ENCODE data around the gene SRF.
A peak's percentile ranks its signal among the peaks of the same experiment; 100 is the strongest.
"Not testable (repeated sequence)": the region's sequence is repeated elsewhere in the genome, so short reads cannot be mapped to it uniquely, and the experiment has no call there.

Gene SRF

DNA sequence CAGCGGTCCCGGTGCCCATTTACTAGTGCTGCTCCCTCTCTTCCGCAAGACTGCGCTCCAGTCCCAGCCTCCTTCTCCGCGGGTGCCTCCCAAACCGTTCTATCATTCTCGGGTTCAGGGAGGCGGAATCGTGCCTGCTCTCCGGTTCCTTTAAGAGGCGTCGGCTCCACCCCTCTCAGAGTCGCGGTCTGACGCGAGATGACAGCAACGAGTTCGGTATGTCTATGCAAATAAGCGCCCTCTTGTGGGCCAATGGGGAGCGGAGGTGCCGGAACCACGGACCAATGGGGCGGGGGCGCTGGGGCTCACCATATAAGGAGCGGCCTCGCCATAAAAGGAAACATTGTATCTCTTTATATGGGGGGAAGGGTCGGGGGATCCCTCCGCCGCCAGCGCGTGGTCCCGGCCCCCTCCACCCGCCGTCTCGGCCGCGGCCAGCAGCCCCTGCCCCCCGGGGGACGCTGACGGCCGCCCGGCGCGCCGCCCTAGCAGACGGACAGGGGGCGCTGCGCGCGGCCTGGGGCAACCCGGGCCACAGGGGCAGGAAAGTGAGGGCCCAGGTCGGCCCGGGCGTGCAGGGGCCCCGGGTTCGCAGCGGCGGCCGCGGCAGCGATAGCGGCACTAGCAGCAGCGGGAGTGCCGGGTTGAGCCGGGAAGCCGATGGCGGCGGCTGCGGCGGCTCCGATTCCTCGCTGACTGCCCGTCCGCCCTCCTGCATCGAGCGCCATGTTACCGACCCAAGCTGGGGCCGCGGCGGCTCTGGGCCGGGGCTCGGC, at the start of gene SRF:
Gene SRF (plus strand): TSS at position 339 of the 776 bp plus-strand sequence. CDS start 388 bp downstream, at position 727.
- DNase-seq: peak; percentile 96

DNA sequence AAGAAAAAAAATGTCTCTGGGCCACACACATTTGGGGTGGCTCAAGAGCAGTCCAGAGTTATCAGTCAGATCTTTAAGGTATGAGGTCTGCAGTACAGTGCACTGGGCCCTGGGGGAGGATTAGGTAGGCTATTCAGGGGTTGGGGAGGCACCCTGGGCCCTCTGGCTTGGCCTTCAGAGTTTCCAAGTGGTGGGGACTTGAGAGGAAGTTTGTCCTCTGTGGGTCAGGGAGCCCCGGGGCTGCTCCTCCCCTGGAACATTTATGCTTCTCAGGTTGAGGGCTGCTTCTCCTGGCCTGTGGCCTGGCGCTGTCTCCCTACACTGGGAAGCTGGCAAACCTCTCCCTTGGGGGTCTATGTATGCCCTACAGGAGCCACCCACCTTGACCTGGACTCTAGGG, 48.9 kb upstream of the SRF start:
- DNase-seq: no peak

GRCh38 chr6:43123461-43124314, 47.4 kb upstream of the SRF start:
- peak; percentile 85 for DNase-seq

DNA sequence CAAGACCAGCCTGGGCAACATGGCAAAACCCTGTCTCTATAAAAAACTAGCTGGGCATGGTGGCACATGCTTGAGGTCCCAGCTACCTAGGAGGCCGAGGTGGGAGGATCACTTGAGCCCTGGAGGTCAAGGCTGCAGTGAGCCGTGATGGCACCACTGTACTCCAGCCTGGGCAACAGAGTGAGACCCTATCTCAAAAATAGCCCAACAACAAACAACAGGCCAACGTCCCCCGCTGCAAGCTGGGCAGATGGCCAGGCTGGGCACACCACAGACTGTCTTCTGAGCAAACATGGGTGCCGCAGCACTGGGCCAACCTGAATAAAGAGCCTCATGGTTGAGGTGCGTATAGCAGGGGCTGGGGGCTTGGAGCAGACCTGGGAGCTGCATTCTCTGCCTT, 46.6 kb upstream of the SRF start:
- DNase-seq: no peak

GRCh38 chr6:43125119-43125518, 46.0 kb upstream of the SRF start:
- DNase-seq: no peak

DNA sequence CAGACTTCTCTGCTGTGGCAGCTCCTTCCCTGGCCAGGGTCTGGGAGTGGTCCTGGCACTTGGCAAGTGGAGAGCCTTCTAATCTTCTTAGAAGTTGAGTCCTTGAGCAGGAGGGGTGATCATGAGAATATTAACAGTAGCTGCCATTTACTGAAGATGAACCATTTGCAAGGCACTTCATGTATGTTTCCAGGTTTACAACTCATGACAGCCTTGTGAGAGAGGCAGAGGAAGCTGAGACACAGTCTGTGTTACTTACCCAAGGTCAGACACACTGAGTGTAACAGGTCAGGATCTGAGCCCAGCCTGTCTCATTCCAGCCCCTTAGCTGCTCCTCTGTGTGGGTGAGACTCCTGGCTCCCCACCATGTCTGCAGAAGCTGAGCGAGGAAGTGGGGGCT, 45.5 kb upstream of the SRF start:
- no peak for DNase-seq

- DNase-seq: no peak
Measured at GRCh38 chr6:43127180-43127579, 43.9 kb upstream of the SRF start.

DNA sequence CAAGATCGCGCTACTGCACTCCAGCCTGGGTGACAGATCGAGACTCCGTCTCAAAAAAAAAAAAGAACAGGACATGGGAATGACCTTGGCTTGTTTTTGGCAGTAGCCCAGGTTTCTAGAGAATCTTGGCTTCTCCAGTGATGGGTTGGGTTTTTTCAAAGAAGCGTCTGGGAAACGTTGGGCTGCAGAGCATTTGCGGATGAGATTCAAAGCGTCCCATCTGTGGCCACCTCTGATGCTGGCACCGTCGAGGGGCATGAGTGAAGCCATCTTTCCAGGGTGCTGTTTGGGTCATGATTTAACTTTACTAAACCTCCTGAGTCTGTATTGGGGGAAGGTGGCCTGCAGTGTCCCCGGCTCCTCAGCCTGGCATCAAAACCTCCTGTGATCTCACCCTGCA, 43.2 kb upstream of the SRF start:
- DNase-seq: no peak

DNA sequence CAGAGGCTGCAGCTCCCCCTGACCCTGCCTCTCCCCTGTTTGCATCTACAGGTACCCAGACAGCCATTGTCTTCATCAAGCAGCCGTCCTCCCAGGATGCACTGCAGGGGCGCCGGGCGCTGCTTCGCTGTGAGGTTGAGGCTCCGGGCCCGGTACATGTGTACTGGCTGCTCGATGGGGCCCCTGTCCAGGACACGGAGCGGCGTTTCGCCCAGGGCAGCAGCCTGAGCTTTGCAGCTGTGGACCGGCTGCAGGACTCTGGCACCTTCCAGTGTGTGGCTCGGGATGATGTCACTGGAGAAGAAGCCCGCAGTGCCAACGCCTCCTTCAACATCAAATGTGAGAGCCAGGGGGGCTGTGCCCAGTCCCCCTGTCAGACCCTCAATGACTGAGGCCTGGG, 42.1 kb upstream of the SRF start:
- DNase-seq: no peak

- DNase-seq: no peak
Measured at GRCh38 chr6:43129434-43130194, 41.5 kb upstream of the SRF start.

DNA sequence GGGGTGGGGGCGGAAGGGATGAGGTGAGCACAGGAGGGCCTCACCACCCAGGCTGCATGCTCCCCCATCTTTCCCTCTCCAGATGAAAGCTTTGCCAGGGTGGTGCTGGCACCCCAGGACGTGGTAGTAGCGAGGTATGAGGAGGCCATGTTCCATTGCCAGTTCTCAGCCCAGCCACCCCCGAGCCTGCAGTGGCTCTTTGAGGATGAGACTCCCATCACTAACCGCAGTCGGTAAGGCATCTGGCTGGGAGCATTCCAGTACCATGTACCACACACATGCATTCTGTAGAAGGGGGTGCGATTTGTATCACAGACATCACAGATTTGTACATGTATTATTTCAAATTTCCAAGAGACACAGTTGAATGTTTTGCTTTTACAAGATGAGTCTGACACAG, 40.6 kb upstream of the SRF start:
- DNase-seq: no peak

DNA sequence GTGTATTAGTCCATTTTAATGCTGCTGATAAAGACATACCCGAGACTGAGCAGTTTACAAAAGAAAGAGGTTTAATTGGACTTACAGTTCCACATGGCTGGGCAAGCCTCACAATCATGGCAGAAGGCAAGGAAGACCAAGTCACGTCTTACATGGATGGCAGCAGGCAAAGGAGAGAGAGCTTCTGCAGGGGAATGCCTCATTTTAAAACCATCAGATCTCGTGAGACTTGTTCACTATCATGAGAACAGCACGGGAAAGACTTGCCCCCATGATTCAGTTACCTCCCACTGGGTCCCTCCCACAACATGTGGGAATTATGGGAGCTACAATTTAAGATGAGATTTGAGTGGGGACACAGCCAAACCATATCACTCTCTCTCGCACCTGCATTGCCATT, 39.7 kb upstream of the SRF start:
- not testable (repeated sequence) for DNase-seq

DNA sequence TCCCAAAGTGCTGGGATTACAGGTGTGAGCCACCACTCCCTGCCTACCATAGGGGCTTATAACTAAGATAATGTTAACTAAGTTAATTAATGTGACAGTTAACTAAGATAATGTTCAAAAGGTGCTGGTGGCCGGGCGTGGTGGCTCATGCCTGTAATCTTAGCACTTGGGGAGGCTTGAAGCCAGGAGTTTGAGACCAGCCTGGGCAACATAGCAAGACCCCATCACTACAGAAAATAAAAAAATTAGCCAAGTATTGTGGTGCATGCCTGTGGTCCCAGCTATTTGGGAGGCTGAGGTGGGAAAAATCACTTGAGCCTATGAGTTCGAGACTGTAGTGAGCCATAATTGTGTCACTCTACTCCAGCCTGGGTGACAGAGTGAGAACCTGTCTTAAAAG, 32.8 kb upstream of the SRF start:
- DNase-seq: no peak

DNA sequence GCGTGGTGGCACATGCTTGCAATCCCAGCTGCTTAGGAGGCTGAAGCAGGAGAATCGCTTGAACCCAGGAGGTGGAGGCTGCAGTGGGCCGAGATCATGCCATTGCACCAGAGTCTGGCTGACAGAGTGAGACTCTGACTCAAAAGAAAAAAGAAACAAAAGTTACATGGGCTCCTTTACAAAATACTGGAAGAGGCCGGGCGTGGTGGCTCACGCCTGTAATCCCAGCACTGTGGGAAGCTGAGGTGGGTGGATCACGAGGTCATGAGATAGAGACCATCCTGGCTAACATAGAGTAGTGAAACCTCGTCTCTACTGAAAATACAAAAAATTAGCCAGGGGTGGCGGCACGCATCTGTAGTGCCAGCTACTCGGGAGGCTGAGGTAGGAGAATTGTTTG, 31.1 kb upstream of the SRF start:
- DNase-seq: not testable (repeated sequence)

DNA sequence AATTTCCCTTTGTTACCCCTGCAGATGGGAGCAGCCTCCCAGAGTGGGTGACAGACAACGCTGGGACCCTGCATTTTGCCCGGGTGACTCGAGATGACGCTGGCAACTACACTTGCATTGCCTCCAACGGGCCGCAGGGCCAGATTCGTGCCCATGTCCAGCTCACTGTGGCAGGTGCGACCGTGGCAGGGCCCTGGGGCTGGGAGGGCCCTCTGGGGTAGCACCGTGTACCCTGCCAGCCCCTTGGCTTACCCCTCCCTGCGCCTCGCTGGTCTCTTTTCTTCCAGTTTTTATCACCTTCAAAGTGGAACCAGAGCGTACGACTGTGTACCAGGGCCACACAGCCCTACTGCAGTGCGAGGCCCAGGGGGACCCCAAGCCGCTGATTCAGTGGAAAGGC, 29.4 kb upstream of the SRF start:
- DNase-seq: no peak

DNA sequence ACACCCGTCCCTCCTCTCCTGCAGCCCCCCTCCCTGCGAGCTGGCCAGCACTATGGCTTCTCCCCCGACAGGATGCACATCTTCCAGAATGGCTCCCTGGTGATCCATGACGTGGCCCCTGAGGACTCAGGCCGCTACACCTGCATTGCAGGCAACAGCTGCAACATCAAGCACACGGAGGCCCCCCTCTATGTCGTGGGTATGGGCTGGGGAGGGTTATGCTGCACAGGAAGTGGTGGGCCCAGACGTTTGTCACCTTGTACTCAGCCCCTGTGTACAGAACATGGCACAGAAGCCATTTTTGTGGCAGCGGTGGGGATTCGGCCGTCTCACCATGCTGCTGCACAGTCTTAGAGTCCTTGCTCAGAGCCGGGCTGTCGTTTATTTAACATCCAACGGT, 29.0 kb upstream of the SRF start:
- no peak for DNase-seq

GRCh38 chr6:43143235-43144128, 27.6 kb upstream of the SRF start:
- DNase-seq: peak; percentile 76

DNA sequence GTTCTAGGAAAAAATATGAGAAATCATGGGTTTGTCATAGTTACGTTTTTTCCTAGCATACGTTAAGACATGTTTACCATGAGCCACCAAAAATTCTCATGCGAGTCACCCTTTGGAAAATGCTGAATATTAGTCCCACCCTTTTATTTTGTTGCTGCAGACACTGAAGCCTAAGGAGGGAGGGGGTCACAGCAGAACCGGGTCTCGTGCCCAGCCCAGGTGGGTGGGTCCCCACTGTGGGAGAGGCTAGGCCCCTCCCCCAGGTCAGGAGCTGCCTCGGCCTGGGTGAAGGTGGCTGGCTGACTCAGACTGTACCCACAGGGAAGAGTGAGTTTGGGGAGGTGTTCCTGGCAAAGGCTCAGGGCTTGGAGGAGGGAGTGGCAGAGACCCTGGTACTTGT, 26.2 kb upstream of the SRF start:
- DNase-seq: no peak

DNA sequence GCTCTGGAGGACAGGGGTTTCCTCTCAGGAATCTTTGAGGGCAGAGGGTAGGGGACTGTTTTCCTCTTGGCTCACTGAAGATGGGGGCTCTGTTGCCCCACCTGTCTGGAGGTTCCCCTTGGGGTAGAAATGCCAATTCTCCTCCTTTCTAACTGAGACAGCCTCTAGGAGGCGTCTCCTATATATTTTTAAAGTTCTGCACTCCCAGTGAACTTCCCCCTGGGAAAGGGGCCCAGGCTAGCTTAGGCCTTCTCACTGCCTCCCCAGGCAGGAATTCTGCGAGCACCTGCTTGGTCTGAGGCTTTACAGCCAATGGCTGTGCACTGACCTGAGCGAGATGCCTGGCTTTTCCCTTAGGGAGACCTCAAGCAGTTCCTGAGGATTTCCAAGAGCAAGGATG, 24.8 kb upstream of the SRF start:
- DNase-seq: no peak

GRCh38 chr6:43146709-43147688, 24.1 kb upstream of the SRF start:
- no peak for DNase-seq
